Vagina (tissue), 2 donors: ENCODE results near the gene TSPAN14.

Experiments used
- POLR2A ChIP-seq, 2 donors: fragments of 450-650 bp; IDR thresholded peaks; one replicate each; pipeline ENCODE4 v1.6.1; 2017; ENCODE audit warnings: antibody characterized with exemption in 2 of 2, mild to moderate bottlenecking in 2 of 2, moderate library complexity in 2 of 2
- POLR2AphosphoS5 ChIP-seq, 2 donors: sonication (generic); formaldehyde crosslinking; IDR thresholded peaks; one replicate each; pipeline ENCODE4 v1.9.0; 2017; ENCODE audit warnings: antibody characterized with exemption in 2 of 2, mild to moderate bottlenecking in 2 of 2, low read depth in 1 of 2; ENCODE audit not compliant: insufficient read depth in 1 of 2
- TF ChIP-seq, protein P1 (sequence below), 3 experiments: fragments of 450-650 bp in 2 of 3; fragments of 200-600 bp in 1 of 3; sonication (generic) in 1 of 3; IDR thresholded peaks; one replicate each; pipeline ENCODE4 v1.5.1; 2017 to 2019; ENCODE audit warnings: antibody characterized with exemption in 3 of 3, mild to moderate bottlenecking in 2 of 3, moderate library complexity in 2 of 3

DNA sequence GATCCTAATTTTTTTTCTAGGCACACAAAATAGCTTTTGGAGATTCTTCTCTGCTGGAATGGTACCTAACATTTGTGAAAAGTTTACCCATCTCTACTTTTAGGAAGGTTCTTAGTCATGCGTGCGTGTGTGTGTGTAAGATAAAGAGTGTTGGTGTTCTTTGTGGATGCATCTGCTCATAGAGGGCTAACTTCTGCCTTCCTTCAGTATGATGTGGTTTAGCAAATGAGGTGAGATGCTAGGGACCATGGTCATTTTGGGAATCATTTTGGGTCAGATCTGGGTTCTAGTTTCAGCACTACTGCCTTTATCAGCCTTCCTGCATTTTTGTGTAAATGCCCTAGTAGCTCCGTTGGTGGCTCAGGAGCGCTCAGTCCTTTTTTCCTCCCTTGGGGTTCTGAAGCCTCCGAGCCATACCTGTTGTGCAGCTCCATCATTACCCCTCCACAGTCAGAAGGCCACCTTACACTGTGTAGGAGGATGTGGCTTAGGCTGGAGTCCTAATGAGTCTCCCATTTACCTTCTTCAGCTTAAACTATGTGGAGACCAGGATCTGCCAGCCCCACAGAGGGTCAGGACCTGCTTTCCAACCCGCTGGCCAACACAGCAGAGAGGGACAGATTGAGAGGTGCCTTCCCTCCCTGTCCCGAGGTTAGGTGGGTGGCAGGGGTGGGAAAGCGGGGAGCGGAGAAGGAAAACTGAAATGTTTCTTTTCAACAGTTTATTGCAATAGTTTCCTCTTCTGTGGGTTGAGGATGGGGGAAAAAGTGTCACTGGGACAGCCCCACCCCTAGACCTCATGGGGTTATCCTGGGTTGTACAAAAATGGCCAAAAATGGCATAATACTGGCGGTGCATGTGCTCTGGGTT is 31.2 kb downstream of the TSPAN14 start:
- TF ChIP-seq POLR2A (IDR thresholded peaks at IDR 0.05) (no peak), POLR2AphosphoS5 (IDR thresholded peaks at IDR 0.05; ENCODE audit: insufficient read depth in 1 of 2, low read depth in 1 of 2) (no peak)
- TF ChIP-seq, protein P1, sequence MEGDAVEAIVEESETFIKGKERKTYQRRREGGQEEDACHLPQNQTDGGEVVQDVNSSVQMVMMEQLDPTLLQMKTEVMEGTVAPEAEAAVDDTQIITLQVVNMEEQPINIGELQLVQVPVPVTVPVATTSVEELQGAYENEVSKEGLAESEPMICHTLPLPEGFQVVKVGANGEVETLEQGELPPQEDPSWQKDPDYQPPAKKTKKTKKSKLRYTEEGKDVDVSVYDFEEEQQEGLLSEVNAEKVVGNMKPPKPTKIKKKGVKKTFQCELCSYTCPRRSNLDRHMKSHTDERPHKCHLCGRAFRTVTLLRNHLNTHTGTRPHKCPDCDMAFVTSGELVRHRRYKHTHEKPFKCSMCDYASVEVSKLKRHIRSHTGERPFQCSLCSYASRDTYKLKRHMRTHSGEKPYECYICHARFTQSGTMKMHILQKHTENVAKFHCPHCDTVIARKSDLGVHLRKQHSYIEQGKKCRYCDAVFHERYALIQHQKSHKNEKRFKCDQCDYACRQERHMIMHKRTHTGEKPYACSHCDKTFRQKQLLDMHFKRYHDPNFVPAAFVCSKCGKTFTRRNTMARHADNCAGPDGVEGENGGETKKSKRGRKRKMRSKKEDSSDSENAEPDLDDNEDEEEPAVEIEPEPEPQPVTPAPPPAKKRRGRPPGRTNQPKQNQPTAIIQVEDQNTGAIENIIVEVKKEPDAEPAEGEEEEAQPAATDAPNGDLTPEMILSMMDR (IDR thresholded peaks at IDR 0.05): no peak
